ENCODE data around the gene NEUROD1.

DNA sequence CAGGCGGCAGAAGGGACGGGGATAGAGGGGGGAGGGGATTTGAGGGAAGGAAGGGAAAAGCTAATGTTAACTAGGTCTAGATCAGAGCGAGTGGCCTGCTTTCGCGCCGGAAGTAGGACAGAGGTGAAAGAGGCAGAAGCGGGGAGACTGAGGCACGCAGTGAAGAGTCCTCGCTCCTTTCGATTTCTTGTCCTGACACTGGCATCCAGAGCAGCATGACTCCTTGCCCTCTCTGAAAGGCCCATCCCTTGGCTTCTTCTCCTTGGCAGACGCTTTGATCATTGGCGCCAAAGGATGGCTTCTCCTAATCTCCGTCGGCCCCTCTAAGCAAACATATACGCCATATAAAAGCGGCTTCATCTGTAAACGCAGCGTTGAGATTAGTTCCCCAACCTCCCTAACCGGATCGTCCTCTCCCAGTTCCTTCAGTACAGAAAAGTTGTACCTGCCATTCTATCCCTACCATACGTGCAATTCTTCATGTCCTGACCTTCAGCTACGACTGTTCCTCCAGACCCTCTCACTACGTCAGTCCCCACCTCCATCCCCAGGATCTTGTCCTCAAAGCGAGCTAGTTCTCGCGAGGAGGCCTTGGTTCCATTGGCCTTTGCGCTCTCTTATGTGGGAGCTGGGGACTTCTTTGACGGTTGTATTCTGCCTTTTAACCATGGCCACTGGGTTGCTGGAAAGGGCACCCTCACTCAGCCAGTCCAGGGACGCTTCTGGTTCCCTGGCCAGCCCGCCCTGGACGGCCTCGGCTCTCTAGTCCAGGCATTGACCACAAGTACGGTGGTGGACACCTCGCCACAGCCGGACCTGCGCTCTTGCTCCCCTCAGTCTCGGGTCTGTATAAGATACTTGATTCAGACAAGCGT lies 857 bp upstream of the NEUROD1 start:
- TF ChIP-seq, protein P1, sequence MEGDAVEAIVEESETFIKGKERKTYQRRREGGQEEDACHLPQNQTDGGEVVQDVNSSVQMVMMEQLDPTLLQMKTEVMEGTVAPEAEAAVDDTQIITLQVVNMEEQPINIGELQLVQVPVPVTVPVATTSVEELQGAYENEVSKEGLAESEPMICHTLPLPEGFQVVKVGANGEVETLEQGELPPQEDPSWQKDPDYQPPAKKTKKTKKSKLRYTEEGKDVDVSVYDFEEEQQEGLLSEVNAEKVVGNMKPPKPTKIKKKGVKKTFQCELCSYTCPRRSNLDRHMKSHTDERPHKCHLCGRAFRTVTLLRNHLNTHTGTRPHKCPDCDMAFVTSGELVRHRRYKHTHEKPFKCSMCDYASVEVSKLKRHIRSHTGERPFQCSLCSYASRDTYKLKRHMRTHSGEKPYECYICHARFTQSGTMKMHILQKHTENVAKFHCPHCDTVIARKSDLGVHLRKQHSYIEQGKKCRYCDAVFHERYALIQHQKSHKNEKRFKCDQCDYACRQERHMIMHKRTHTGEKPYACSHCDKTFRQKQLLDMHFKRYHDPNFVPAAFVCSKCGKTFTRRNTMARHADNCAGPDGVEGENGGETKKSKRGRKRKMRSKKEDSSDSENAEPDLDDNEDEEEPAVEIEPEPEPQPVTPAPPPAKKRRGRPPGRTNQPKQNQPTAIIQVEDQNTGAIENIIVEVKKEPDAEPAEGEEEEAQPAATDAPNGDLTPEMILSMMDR (conservative IDR thresholded peaks at IDR 0.05; ENCODE audit: low read depth, low read length): no peak
- no peak for TF ChIP-seq EZH2 (IDR thresholded peaks at IDR 0.05; ENCODE audit: low read length, unreplicated experiment)
